Measurements from ENCODE around the gene CENPU.

CENPU gene

DNA sequence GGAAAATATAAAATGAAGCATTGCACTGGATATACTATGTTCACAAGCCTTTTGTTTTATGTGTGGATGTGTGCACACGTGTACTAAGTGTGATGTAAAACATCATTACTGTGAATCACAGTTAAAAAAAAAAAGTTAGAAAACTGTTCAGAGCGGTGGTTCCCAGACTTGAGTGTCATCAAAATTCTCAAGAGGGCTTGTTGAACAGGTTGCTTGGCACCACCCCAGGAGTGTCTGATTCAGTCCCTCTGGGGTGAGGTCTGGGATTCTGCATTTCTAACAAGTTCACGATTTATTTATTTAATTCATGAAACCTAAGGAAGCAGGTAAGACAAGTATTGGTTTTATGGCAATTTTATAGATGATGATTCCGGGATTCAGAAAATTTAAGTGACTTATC, 1.8 kb downstream of the CENPU start:
- CTCF ChIA-PET = no interaction called here
- peak overlapping the region; percentile 95 for H3K27ac ChIP-seq

DNA sequence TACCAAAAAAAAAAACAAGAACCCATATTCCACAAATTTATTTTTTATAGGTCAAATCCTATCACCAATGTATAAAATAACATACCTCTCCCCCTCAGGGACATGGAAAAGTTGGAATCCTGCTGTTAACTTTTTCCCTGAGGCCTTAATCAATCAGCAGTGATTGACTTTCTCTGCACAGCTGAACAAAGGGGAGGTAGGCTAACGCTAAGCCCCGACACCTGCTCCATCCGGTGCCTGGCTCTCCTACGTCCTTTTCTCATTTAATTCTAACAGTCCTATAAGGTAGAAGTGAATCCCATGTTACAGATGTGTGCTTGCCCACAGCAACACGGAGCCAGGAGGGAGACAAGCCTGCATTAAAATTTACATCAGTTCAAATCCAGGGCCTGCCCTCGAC, 2.8 kb downstream of the CENPU start:
- no peak overlapping the region for H3K27ac ChIP-seq
- DNase-seq (ENCODE audit: low spot score) = no peak
- CTCF ChIA-PET = no interaction called here
- POLR2A ChIA-PET (ENCODE audit: low non-redundant PET) = no interaction called here
- TF ChIP-seq, protein P1, sequence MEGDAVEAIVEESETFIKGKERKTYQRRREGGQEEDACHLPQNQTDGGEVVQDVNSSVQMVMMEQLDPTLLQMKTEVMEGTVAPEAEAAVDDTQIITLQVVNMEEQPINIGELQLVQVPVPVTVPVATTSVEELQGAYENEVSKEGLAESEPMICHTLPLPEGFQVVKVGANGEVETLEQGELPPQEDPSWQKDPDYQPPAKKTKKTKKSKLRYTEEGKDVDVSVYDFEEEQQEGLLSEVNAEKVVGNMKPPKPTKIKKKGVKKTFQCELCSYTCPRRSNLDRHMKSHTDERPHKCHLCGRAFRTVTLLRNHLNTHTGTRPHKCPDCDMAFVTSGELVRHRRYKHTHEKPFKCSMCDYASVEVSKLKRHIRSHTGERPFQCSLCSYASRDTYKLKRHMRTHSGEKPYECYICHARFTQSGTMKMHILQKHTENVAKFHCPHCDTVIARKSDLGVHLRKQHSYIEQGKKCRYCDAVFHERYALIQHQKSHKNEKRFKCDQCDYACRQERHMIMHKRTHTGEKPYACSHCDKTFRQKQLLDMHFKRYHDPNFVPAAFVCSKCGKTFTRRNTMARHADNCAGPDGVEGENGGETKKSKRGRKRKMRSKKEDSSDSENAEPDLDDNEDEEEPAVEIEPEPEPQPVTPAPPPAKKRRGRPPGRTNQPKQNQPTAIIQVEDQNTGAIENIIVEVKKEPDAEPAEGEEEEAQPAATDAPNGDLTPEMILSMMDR (conservative IDR thresholded peaks at IDR 0.05; ENCODE audit: low read depth) = no peak

More for the DNA sequence above, 1.8 kb downstream of the CENPU start:
- peak; percentile 74 for DNase-seq (ENCODE audit: low spot score)
- POLR2A ChIA-PET (ENCODE audit: low non-redundant PET) = no interaction called here
- TF ChIP-seq, protein P1 (conservative IDR thresholded peaks at IDR 0.05; ENCODE audit: low read depth) = no peak

DNA sequence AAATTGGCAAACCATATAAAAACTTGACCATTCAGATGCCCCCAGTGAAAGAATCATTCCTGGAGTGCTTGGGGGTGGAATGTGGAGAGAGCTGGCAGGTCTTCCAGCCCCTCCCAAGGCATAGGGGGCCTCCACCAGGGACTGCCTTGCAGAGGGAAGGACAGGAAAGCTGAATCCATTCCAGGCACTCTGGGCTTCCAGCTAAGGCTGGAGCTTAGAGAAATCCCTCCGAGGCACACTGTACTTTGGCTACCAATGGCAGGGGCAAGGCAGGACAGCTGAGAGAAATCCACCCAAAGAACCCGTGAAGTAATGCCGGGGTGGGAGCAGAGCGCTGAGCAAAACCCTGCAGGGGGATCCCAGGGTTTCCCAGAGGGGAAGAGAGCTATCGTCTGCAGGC, 4.0 kb downstream of the CENPU start:
- CTCF ChIA-PET = interaction anchor here (0.7 kb wide), 1 partner anchor 76 kb away, joined by 3 read pairs; no protein-coding TSS in a partner anchor
- TF ChIP-seq, protein P1 (conservative IDR thresholded peaks at IDR 0.05; ENCODE audit: low read depth) = no peak
- POLR2A ChIA-PET (ENCODE audit: low non-redundant PET) = no interaction called here
- no peak overlapping the region for H3K27ac ChIP-seq
- DNase-seq (ENCODE audit: low spot score) = no peak

DNA sequence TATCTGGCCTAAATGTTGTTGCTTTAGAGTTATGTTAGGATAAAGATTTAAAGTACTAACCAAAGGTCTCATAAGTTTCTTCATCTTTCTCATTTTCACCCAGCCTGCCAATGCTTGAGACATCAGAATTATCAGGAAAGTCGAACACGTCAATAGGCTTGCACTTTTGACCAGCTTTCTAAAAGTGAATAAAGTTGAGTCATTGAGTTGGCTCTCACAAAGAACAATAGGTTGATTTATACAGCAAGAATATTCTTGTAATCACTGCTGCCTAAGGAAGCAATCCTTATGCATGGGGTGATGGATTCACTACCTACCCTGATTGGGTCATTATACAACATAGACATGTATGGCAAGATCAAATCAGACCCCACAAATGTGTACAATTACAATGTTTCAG, 5.0 kb downstream of the CENPU start:
- TF ChIP-seq, protein P1 (conservative IDR thresholded peaks at IDR 0.05; ENCODE audit: low read depth) = no peak
- POLR2A ChIA-PET (ENCODE audit: low non-redundant PET) = no interaction called here
- CTCF ChIA-PET = no interaction called here
- DNase-seq (ENCODE audit: low spot score) = no peak
- H3K27ac ChIP-seq = no peak overlapping the region

DNA sequence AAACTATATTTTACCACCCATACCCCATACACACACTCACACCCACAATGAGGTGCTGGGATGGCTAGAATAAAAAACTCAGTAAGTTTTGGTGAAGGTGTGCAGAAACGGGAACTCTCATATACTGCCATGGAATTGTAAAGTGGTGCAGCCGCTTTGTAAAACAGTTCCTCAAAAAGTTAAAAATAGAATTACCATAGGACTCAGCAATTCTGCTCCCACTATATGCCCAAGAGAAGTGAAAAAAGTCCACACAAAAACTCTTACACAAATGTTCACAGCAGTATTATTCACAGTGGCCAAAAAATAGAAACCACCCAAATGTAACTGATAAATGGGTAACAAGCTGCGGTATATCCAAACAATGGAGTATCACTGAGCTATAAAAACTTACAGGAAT, 6.5 kb downstream of the CENPU start:
- TF ChIP-seq, protein P1 (conservative IDR thresholded peaks at IDR 0.05; ENCODE audit: low read depth) = no peak
- H3K27ac ChIP-seq = no peak overlapping the region
- DNase-seq (ENCODE audit: low spot score) = no peak
- ChIA-PET CTCF (no interaction called here), POLR2A (ENCODE audit: low non-redundant PET) (interaction anchor here (0.7 kb wide), 1 partner anchor 270 kb away, joined by 3 read pairs; no protein-coding TSS in a partner anchor)

DNA sequence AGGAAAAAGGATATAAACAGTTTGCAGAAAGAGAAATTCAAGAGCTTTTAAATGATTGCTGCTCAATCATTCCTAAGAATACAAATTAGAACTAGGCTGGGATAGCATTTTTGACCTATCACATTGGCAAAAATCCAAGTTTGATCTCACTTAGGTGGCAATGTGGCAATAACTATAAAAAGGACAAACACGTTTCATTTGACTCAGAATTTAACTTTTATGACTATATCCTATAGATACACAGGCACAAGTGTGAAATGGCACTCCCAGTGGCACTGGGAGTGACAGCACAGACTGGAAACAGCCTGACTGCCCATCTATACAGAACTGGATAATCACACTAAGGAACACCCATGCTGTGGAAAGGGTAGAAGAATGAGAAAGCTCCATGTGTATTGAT, 11.1 kb downstream of the CENPU start:
- no peak for DNase-seq (ENCODE audit: low spot score)
- POLR2A ChIA-PET (ENCODE audit: low non-redundant PET) = no interaction called here

More for the DNA sequence above, 11.1 kb downstream of the CENPU start:
- no peak overlapping the region for H3K27ac ChIP-seq
- CTCF ChIA-PET = no interaction called here
- TF ChIP-seq, protein P1 (conservative IDR thresholded peaks at IDR 0.05; ENCODE audit: low read depth) = 0 out of 2 replicates have a peak, but pooled peaks have one; percentile 5

Data from RWPE1 (cell line).